SH-SY5Y (cell line): ENCODE measurements around the gene PIPOX.

Experiments
- GATA2 ChIP-seq: IDR thresholded peaks from 2 replicates; pipeline ENCODE4 v1.6.1; 2011; ENCODE audit warnings: mild to moderate bottlenecking, low read depth, low read length
- GATA3 ChIP-seq: IDR thresholded peaks from 2 replicates; pipeline ENCODE4 v1.6.1; 2011; ENCODE audit warnings: low read depth, mild to moderate bottlenecking, low read length, moderate library complexity

PIPOX gene

DNA sequence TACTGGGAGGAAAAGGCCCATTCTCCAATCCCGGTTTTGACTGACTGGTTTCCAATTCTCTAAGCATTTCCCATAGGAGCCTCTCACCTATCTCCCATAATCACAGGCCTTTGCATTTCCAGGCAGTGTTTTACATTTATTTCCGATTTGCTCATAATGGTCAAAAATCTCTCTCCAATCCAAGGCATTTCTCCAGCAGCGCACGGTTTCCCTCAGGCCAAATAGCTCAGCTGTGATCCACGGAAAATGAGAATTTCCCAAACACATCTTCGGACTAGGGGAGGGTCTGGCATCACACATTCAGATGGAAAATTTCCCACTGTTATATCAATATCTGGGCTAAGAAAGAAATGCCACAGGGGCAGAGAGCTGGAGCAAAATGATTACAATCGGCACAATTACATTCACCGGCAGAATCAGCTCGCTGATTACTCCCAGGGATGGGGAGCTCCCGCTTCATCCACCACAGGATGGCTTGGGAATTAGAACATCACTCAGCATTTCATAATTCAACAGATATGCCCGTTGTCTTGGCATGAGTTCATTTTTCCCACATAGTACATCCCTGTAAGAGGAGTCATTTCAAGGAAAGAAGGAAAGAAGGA, 6.7 kb downstream of the PIPOX start:
- TF ChIP-seq GATA2 (peak; percentile 96), GATA3 (peak; percentile 88)

DNA sequence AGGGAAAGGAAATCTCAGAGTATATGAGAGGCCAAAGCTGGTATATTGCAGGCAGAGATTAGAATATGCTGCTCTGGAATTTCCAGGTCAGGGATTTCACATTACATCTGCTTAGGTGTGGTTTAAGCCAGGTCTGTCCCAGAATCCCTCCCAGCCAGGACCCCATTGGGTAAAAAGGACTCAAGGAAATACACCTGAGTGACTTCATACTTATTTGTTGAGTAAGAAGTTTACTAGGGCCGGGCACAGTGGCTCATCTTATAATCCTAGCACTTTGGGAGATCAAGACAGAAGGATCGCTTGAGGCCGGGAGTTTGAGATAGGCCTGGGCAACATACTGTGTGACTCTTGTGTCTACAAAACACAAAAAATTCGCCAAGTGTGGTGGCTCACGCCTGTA, 7.2 kb downstream of the PIPOX start:
- TF ChIP-seq GATA2: no peak
- TF ChIP-seq GATA3: no peak

DNA sequence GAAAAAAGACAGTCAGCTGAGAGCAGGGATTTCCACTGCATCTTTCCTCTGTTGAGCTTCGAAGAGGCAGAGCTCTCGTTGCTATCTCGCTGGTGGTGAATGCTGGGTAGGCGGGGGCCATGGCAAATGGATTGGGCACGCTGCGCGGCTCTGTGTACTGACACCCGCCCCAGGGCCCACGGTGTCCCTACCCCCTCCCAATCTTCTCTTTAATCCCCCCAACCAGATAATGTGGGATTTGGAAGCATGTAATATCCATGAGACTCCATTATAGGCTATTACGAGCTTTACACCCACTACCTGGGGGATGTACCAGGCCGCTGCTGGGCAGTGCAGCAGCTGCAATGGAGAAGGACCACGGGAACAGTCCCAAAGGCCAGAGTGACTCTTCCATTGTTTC, 8.3 kb downstream of the PIPOX start:
- TF ChIP-seq GATA3 (no peak), GATA2 (no peak)

DNA sequence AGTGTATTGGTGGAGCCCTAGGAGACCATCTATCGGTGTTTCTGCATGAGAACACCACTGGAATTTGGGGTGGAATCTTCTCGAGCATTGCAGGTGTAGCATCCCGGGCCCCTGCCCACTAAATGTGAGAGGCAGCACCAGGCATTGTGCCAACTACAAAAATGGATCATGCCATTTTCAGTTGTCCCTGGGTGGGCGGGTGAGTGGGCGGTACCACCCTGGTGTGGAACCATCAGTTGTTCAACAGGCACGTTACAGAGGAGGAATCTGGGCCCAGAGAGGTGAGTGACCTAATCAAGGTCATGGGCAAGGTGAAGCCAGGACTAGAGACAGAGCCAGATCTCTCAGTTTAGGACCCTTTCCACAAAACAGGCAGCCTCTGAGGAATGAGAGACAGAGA, 8.8 kb downstream of the PIPOX start:
- TF ChIP-seq GATA3: no peak
- TF ChIP-seq GATA2: no peak

DNA sequence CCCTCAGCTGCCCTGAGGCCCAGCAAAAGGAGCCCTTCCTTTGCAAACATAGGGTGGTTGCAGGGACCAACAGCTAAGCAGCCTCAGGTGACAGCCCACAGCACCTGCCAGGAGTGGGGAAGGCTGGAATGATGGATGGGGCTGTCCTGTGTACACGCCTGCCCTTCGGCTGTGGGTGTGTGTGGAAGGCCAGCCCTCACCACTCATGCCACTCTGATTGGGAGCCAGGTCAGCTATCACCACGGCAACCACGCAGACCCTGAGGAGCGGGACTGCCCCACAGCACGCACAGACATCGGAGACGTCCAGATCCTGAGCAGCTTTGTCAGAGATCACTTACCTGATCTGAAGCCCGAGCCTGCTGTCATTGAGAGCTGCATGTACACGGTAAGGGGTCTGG, 11.9 kb downstream of the PIPOX start:
- no peak; the same call in 1 of the 2 replicates for TF ChIP-seq GATA2
- no peak for TF ChIP-seq GATA3

DNA sequence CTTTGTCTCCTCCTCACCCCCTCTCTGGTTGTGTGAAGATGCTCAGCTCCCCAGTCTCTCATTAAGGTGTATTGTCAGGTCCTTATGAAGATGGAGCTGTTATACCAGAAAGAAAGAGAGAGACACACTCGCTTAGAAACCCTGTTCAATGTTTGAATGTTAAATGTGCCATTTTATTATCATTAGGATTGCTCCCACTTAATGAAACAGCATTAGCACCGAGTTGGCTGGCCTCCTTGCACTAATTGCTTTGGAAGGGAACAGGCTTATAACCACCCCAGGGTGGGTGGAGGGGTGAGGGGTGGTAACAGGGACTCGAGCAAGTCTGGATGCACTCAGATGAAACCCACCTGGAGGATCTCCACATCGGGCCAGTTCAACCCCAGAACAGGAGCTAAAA, 14.4 kb downstream of the PIPOX start:
- TF ChIP-seq GATA3: no peak
- no peak for TF ChIP-seq GATA2

DNA sequence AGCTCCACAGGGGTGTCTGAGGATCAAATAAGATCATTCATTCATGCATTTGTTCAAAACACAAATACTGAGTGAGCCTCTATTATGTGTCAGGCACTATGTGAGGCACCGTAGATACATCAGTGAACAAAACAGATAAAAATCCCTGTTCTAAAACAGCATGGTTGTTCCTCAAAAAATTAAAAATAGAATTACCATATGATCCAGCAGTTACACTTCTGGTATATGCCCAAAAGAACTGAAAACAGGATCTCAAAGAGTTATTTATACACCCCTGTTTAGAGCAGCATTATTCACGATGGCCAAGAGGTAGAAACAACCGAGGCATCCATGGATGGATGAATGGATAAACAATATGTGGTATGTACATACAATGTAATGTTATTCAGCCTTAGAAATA, 15.4 kb downstream of the PIPOX start:
- TF ChIP-seq GATA3: no peak
- no peak for TF ChIP-seq GATA2

DNA sequence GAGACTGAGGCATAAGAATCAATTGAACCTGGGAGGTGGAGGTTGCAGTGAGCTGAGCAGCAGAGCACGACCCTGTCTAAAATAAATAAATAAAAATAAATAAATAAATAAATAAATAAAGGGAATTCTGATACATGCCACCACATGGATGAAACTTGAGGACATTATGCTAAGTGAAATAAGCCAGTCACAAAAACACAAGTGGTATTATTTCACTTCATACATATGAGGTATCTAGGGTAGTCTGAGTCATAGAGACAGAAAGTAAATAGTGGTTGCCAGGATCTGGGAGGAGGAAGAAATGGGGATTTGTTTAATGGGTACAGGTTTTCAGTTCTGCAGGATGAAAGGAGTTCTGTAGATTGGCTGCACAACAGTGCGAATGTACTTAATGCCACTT, 16.3 kb downstream of the PIPOX start:
- TF ChIP-seq GATA3 (no peak), GATA2 (no peak)

DNA sequence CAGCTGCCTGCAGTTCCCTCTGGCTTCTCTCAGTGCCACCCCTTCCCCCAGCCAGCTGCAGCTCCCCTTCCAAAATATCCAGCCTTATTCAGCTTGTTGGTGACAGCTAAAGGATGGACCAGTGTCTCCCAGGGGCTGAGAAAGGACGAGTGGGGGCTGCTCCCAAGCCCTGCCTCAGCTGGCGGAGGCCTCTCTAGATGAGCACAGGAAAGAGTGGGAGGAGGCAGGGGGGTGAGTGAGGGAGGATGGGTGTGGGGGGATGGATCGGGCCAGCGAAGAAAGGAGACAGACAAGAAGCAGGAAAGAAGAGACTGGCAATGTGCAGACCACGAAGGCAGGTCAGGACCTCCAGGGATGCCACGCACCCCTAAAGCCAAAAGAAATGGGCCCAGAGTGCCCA, 17.5 kb downstream of the PIPOX start:
- TF ChIP-seq GATA2 (no peak), GATA3 (no peak)

DNA sequence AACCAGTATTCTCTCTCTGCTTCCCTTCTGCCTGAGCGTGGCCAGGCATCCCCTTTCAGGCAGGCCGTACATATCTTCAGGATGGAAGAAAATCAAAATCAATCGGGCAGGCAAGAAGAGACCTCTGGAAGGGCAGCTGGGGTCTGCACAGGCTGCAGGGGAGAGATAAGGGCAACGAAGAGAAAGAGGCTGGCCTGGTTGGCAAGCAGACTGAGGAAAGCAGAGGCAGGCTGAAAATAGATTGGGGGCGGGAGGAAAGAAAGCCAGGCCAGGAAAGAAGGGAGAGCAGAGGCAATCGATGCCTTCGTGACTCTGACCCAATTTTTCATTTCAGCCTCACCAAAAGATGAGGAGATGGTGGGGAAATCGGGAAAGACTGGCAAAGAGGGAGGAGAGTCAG, 18.1 kb downstream of the PIPOX start:
- peak; percentile 73 for TF ChIP-seq GATA2
- TF ChIP-seq GATA3: no peak

DNA sequence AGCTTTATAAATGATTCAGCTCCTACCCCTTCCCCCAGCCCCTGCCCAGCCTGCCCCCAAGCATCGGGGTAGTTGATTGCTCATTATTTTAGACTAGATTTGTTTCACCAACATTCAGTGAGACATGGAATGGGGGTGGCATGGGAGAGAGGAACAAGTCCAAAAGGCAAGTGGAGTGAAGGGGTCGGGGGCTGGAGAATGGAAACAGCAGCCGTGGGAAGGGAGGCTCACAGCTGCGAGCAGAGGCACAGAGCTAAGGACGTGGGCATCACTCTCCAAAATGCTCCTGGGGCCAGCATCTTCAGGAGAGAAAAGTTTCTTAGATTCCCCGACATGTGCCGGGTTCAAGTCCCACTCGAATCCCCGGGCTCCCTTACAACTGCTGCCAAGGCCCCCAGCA, 19.3 kb downstream of the PIPOX start:
- TF ChIP-seq GATA3 (no peak), GATA2 (no peak)

DNA sequence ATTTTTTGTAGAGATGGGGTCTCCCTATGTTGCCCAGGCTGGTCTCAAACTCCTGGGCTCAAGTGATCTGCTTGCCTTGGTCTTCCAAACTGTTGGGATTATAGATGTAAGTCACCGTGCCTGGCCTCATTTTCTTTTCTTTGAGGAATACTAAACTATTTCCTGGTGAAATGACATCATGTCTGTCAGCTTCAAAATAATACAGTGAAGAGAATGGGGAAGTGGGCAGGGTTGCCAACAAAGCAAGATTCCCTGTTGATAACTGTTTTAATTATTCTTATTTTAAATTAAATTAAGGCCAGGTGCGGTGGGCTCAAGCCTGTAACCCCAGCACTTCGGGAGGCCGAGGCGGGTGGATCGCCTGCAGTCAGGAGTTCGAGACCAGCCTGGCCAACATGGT, 21.1 kb downstream of the PIPOX start:
- no peak for TF ChIP-seq GATA2
- no peak for TF ChIP-seq GATA3

DNA sequence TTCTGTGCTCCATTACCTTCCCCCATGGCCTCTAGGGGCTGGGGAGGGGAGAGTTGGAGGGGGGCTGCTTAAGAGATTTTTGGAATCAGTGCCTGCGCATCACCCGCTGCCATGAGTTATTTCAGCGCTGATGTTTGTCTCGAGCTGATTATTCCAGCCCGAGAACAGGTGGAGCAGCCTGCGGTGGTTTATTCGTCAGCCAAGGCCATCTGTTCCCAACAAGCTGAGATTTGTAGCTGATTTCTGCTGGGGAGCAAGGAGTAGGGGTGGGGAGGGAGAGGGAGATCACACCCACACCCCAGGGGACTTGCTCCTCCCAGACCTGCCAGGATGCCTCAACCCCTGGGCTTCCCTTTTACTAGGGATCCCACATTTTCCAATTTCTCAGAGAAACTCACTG, 23.1 kb downstream of the PIPOX start:
- TF ChIP-seq GATA2 (peak; percentile 91), GATA3 (no peak)

DNA sequence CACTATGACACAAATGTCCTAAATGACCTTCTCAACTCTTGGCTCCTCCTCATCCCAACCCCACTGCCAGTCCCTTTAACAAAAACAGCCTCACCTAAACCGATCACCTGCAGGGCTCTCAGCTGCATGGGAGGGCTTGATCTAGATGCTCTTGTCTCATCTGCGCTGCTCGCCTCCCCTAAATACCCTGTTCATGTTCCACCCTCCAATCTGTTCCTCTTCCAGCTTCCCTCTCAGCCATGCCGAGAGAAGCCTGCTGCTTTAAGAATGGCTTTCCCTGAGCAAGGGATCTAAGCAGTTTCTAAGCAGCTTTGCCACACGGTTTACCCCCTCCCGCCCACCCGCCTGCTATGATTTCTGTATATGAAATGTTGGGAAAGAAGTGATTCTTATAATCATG, 23.7 kb downstream of the PIPOX start:
- TF ChIP-seq GATA3 (no peak), GATA2 (no peak)

DNA sequence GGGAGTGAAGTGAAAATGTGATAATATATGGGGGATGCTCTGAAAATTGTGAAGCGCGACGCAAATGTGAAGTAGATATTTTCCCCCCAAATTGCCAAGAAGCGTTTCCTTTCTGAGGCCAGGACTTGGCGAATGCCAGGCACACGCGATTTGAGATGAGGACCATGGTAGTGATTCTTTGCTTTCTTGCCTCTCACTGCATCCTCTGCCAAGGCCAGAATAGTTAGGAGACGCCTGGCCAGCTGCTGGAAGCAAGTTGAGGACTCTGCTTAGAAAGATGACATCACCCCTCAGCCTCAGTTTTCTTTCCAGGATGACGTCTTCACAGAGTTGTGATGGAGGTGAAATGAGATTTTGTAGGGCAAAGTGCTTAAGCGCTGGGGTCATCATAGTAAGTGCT, 25.9 kb downstream of the PIPOX start:
- no peak for TF ChIP-seq GATA2
- TF ChIP-seq GATA3: no peak

DNA sequence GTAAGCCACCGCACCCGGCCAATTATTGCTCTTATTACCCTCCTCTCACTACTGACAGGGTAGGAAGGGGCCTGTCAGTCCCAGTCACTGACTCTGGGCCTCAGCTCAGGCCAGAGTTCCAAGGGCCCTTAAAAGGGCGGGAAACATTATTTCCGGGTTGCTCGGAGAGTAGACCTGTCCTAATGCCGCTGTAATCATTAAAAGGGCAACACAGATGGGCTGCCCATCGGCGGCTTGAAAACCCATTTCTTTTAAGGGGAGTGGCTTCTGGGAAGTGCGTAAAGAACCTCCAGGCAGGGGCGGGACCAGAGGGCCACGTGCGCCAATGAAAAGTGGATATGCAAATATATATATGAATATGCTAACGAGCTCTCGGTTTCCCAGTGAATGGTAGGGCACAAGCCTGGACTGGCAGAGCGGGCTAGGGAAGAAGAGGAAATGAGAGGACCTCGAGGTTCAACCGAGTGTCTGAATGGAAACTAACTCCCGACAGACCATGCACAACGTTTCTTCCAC, 26.6 kb downstream of the PIPOX start:
- TF ChIP-seq GATA2 (no peak), GATA3 (no peak)
